ENCODE data around the gene KIZ. TPM values are rescaled to one million over a fixed set of nuclear protein-coding genes. Genes with fewer than 3 reads are reported as not detected.

The KIZ gene
- total RNA-seq, 1 experiment from 2014 or later: 13.4 TPM

- ATAC-seq (no peak), DNase-seq (no peak)
- H3F3A ChIP-seq (ENCODE audit: low read length, unreplicated experiment): no peaks in the 10 kb centered on the region
- TF ChIP-seq EZH2 (IDR thresholded peaks at IDR 0.05; ENCODE audit: low read length, unreplicated experiment): no peak
- TF ChIP-seq EZH2phosphoT487 (IDR thresholded peaks at IDR 0.05; ENCODE audit: borderline replicate concordance, low read length): no peak
- TF ChIP-seq CTCF (conservative IDR thresholded peaks at IDR 0.05; ENCODE audit: low read depth, low read length): no peak
- CTCF ChIA-PET: no interaction called here
- H3K79me2 ChIP-seq (ENCODE audit: low read length): no peaks in the 10 kb centered on the region
- H4K20me1 ChIP-seq (ENCODE audit: low read length): no peaks in the 10 kb centered on the region
- no TSS peak for BruUV-seq (replicated peaks)
- no peaks in the 10 kb centered on the region for H3K36me3 ChIP-seq (ENCODE audit: low read depth, low read length)
- intact Hi-C loops (cut with micrococcal nuclease): no loop called here
- POLR2A ChIA-PET (ENCODE audit: unreplicated experiment): no interaction called here
- H3K27ac ChIP-seq (ENCODE audit: low read length): no peak overlapping the region
- no peak overlapping the region for H2AFZ ChIP-seq (ENCODE audit: low read length)
- H3K27me3 ChIP-seq (ENCODE audit: low read length): no peaks in the 10 kb centered on the region
- H3K4me1 ChIP-seq (ENCODE audit: insufficient read depth, low read length): peaks cover 7% of the 10 kb centered on the region; the same call in 1 of the 2 replicates
- no peak overlapping the region for H3K4me3 ChIP-seq (ENCODE audit: low read length)
- H3K4me2 ChIP-seq (ENCODE audit: low read length): no peak overlapping the region
- H3K9me3 ChIP-seq (ENCODE audit: low read length): peaks cover 6% of the 10 kb centered on the region; the same call in 1 of the 2 replicates
- H3K9ac ChIP-seq (ENCODE audit: low read length): no peak overlapping the region
- no peaks in the 10 kb centered on the region for H3K9me2 ChIP-seq (replicated peaks; ENCODE audit: low read length)
Observed at GRCh38 chr20:21175433-21175832, 49.6 kb downstream of the KIZ start.

GRCh38 chr20:21177767-21178166 lies 51.9 kb downstream of the KIZ start:
- Histone ChIP-seq H3K9me3 (ENCODE audit: low read length) (peaks cover 6% of the 10 kb centered on the region; the same call in 1 of the 2 replicates), H3K4me3 (ENCODE audit: low read length) (no peak overlapping the region), H4K20me1 (ENCODE audit: low read length) (no peaks in the 10 kb centered on the region), H3K79me2 (ENCODE audit: low read length) (no peaks in the 10 kb centered on the region), H3K4me1 (ENCODE audit: insufficient read depth, low read length) (peaks cover 24% of the 10 kb centered on the region), H3K4me2 (ENCODE audit: low read length) (no peak overlapping the region), H3K9me2 (replicated peaks; ENCODE audit: low read length) (no peaks in the 10 kb centered on the region), H3F3A (ENCODE audit: low read length, unreplicated experiment) (peaks cover 8% of the 10 kb centered on the region), H3K27ac (ENCODE audit: low read length) (no peak overlapping the region), H3K27me3 (ENCODE audit: low read length) (no peaks in the 10 kb centered on the region), H2AFZ (ENCODE audit: low read length) (no peak overlapping the region), H3K9ac (ENCODE audit: low read length) (no peak overlapping the region), H3K36me3 (ENCODE audit: low read depth, low read length) (no peaks in the 10 kb centered on the region)
- ChIA-PET POLR2A (ENCODE audit: unreplicated experiment) (no interaction called here), CTCF (no interaction called here)
- ATAC-seq: no peak
- BruUV-seq (replicated peaks): no TSS peak
- no peak for TF ChIP-seq EZH2 (IDR thresholded peaks at IDR 0.05; ENCODE audit: low read length, unreplicated experiment)
- no peak for TF ChIP-seq EZH2phosphoT487 (IDR thresholded peaks at IDR 0.05; ENCODE audit: borderline replicate concordance, low read length)
- no peak for TF ChIP-seq CTCF (conservative IDR thresholded peaks at IDR 0.05; ENCODE audit: low read depth, low read length)
- intact Hi-C loops (cut with micrococcal nuclease): no loop called here
- no peak for DNase-seq

GRCh38 chr20:21179757-21180156 lies 53.9 kb downstream of the KIZ start:
- no peaks in the 10 kb centered on the region for H3K36me3 ChIP-seq (ENCODE audit: low read depth, low read length)
- H3K27ac ChIP-seq (ENCODE audit: low read length): no peak overlapping the region
- ChIA-PET POLR2A (ENCODE audit: unreplicated experiment) (no interaction called here), CTCF (interaction anchor here (0.6 kb wide), 1 partner anchor 731 kb away, joined by 6 read pairs; no protein-coding TSS in a partner anchor)
- H3K9me2 ChIP-seq (replicated peaks; ENCODE audit: low read length): no peaks in the 10 kb centered on the region
- TF ChIP-seq CTCF (conservative IDR thresholded peaks at IDR 0.05; ENCODE audit: low read depth, low read length) (no peak), EZH2 (IDR thresholded peaks at IDR 0.05; ENCODE audit: low read length, unreplicated experiment) (no peak), EZH2phosphoT487 (IDR thresholded peaks at IDR 0.05; ENCODE audit: borderline replicate concordance, low read length) (no peak)
- H3K4me3 ChIP-seq (ENCODE audit: low read length): no peak overlapping the region
- no peak overlapping the region for H2AFZ ChIP-seq (ENCODE audit: low read length)
- H4K20me1 ChIP-seq (ENCODE audit: low read length): no peaks in the 10 kb centered on the region
- ATAC-seq (no peak), DNase-seq (no peak)
- H3K4me2 ChIP-seq (ENCODE audit: low read length): no peak overlapping the region
- H3K9ac ChIP-seq (ENCODE audit: low read length): no peak overlapping the region
- intact Hi-C loops (cut with micrococcal nuclease): loop anchor here (5.0 kb wide), 1 partner anchor 48 kb away; no protein-coding TSS in a partner anchor
- peaks cover 6% of the 10 kb centered on the region; the same call in 1 of the 2 replicates for H3K9me3 ChIP-seq (ENCODE audit: low read length)
- peaks cover 22% of the 10 kb centered on the region for H3F3A ChIP-seq (ENCODE audit: low read length, unreplicated experiment)
- H3K79me2 ChIP-seq (ENCODE audit: low read length): no peaks in the 10 kb centered on the region
- H3K27me3 ChIP-seq (ENCODE audit: low read length): no peaks in the 10 kb centered on the region
- peaks cover 35% of the 10 kb centered on the region for H3K4me1 ChIP-seq (ENCODE audit: insufficient read depth, low read length)
- no TSS peak for BruUV-seq (replicated peaks)
